B cell (primary cell): ENCODE results near the gene VHLL.

ENCODE experiments used
- EZH2 ChIP-seq: IDR thresholded peaks from 2 replicates; pipeline ENCODE4 v1.6.1; 2012; ENCODE audit warnings: borderline replicate concordance, low read depth, mild to moderate bottlenecking, moderate library complexity, low read length; ENCODE audit not compliant: insufficient read depth, poor library complexity, severe bottlenecking
- TF ChIP-seq, protein P1 (sequence below): fragments of 200-600 bp; IDR thresholded peaks from one replicate; pipeline ENCODE4 v1.8.0; 2022; ENCODE audit warnings: antibody characterized with exemption, mild to moderate bottlenecking

GRCh38 chr1:156281281-156281680 lies 17.8 kb downstream of the VHLL start:
- TF ChIP-seq, protein P1, sequence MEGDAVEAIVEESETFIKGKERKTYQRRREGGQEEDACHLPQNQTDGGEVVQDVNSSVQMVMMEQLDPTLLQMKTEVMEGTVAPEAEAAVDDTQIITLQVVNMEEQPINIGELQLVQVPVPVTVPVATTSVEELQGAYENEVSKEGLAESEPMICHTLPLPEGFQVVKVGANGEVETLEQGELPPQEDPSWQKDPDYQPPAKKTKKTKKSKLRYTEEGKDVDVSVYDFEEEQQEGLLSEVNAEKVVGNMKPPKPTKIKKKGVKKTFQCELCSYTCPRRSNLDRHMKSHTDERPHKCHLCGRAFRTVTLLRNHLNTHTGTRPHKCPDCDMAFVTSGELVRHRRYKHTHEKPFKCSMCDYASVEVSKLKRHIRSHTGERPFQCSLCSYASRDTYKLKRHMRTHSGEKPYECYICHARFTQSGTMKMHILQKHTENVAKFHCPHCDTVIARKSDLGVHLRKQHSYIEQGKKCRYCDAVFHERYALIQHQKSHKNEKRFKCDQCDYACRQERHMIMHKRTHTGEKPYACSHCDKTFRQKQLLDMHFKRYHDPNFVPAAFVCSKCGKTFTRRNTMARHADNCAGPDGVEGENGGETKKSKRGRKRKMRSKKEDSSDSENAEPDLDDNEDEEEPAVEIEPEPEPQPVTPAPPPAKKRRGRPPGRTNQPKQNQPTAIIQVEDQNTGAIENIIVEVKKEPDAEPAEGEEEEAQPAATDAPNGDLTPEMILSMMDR, result no peak
- no peak for TF ChIP-seq EZH2
